DMS153 treated with DMSO at 0.1 percent for 48 hours (cell line): Measurements from ENCODE around the gene SLC6A16.
"Not testable (repeated sequence)": the region's sequence is repeated elsewhere in the genome, so short reads cannot be mapped to it uniquely, and the experiment has no call there.

ENCODE experiments used
- DNase-seq: peaks from one replicate; lab custom pipeline; 2025; ENCODE audit not compliant: unreplicated experiment; lab: John Stamatoyannopoulos, UW

The SLC6A16 gene

DNA sequence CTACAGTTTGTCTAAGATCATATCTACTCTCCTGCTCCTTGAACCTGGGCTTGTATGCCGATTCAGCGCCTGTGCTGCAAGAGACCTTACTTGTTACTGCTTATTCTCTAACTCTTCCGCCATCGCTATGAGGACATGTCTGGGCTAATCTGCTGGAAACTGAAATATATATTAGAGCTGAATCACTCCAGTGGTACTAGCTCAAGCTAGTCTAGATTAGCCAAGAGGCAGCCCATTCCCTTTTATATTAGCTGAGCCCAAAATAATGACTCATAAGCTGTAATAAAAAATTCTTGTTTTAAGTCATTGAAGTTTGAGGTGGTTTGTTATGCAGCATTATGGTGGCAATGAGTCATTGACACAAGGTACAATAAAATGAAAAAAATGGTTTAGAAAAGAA lies 52.8 kb downstream of the SLC6A16 start:
- DNase-seq = no peak

DNA sequence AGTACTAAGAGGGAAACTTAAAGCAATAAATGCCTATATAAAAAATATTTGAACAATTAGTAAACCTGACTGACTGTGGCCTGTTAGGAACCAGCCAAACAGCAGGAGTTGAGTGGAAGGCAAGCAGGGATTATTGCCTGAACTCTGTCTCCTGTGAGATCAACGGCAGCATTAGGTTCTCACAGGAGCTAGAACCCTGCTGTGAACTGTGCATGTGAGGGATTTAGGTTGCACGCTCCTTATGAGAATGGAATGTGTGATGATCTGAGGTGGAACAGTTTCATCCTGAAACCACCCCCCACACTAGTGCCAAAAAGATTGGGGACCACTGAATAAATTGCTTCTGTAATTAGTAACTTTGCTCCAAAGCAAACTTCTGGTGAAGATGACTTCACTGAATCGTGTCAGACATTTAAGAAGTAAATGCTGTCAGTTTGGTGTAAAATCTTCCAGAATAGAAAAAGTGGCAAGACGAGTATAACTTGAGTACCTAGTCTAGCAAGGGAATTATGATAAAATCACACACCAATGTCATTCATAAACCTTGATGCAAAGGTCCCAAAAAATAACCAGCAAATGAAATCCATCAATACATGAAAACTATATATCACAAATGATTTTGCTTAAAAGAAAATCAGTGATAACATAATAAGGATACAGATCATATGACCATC lies 53.8 kb downstream of the SLC6A16 start:
- no peak for DNase-seq

DNA sequence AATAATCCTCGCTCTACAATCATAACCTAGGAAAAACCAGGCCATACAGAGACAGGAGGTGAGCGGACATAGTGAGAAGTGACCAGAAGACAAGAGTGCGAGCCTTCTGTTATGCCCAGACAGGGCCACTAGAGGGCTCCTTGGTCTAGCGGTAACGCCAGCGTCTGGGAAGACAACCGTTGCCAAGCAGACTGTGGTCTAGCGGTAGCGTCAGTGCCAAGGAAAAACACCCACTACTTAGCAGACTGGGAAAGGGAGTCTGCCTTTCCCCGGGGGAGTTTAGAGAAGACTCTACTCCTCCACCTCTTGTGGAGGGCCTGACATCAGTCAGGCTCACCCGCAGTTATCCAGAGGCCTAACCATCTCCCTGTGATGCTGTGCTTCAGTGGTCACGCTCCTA lies 58.6 kb downstream of the SLC6A16 start:
- DNase-seq = not testable (repeated sequence)

DNA sequence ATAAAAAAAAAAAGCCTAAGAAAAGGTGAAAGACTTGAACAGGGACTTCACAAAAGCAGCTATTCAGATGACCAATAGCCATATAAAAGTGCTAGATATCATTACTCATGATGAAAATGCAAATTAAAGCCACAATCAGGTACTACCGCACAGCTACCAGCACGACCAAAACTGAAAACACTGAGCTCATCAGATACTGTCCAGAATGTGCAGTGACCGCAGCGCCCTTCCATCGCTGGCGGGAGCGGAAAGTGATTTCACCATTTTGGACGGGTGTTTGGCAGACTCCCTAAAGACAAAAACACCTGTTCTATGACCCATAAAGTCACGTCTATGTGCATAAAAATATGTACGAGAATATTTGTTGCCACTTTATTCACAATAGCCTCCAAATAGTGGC lies 60.7 kb downstream of the SLC6A16 start:
- no peak for DNase-seq

DNA sequence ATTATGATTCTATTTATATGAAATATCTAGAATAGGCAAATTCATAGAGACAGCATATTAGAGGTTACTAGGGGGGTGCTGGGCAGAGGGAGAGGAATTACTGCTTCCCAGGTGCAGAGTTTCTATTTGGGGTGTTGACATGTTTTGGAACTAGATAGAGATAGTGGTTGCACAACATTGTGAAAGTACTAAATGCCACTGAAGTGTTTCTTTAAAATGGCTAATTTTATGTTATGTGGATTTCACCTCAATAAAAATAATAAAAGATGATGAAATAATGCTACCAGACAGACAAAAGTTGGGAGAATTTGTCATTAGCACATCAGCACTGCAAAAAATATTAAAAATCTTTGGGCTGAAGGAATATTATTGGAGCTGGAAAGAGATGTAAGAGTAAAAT lies 63.4 kb downstream of the SLC6A16 start:
- DNase-seq = no peak

DNA sequence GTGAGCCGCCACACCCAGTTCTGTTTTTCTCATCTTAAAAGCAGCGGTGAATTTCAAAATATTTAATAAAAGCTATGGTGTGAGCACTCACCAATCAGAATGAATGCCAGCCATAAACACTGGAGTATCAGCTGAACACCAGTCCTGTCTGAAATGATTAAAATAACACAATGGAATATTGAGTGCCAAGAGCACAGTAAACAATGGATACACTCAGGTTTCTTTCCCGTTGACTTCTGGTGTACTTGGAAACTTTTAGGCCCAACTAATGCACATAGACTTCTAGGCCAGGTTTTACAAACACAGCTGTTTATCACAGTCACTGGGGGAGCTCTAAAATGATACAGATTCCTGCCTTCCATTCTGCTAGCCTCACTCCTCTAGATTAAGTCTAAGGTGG lies 68.3 kb downstream of the SLC6A16 start:
- DNase-seq = no peak

DNA sequence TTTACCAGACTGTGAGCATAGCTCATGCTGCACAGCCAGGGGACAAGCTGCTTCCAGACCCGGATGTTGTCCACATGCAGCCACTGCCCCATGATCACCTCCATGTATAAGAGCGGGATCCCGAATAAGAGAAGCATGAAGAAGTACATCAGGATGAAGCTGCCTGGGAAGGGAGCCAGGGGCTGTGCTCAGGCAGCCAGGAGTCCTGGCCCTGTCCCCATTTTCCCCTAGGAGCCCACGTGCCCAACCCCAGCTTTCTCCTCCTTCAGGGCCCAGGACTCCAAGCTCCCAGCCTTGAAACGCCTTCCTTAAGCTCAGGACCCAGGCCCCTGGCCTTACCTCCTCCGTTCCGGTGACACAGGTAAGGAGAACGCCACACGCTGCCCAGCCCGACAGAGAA lies 69.3 kb downstream of the SLC6A16 start:
- no peak for DNase-seq

DNA sequence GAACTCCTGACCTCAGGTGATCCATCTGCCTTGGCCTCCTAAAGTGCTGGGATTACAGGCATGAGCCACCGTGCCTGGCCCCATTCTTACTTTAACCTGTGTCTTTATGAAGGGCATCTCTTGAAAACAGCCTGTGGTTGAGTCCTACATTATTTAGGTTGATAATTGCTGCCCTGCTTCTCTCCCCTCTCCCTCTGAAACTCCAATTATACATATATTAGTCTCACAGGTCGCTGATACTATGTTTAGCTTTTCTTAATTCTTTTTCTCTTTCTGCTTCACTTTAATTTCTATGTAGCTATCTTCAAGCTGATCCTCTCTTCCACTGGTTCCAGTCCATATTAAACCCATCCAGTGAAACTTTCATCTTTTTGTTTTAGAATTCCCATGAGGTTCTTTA lies 75.1 kb downstream of the SLC6A16 start:
- no peak for DNase-seq

DNA sequence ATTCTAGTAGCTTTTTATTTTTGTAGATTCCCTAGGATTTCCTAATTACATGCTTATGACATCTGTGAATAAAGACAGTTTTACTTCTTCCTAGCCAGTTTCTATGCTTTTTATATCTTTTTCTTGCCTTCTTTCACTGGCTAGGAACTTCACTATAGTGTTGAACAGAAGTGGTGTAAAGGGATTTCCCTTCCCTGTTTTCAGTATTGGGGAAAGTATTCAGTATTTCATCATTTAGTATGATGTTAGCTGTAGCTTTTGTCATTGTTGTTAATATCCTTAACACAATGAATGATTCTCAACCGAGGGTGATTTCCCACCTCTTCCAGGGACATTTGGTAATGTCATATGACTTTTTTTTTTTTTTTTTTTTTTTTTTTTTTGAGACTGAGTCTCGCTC lies 77.3 kb downstream of the SLC6A16 start:
- no peak for DNase-seq

DNA sequence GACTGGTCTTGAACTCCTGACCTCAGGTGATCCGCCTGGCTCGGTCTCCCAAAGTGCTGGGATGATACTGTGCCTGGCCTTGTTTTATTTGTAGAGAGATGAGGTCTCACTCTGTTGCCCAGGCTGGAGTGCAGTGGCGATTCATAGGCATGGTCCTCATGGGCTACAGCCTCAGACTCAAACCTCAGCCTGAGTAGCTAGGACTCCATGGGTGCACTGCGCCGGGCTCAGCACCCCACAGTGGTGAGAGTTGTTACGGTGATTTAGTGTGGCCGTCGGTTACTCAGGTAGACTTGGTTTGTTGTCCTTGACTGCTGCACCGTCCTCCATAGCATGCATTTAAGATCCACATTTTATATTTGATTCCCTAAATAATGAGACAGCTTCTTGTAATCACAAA lies 80.7 kb downstream of the SLC6A16 start:
- no peak for DNase-seq

DNA sequence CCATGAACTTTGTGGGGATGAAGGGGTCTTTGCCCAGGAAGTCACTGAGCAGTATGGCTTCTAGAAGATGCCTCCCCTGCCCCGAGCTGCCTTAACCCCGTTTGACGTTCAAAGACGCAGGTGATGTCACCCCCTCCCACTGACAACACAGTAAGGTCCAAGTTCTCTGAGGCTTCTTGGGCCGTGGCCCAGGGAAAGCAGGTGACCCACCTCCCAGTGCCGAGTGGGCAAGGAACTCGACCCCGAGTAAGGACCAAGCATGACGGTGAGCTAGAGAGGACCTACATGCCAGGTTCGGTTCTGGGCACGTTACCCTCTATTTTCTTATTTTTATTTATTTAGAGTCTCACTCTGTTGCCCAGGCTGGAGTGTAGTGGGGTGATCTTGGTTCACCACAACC lies 81.3 kb downstream of the SLC6A16 start:
- no peak for DNase-seq

DNA sequence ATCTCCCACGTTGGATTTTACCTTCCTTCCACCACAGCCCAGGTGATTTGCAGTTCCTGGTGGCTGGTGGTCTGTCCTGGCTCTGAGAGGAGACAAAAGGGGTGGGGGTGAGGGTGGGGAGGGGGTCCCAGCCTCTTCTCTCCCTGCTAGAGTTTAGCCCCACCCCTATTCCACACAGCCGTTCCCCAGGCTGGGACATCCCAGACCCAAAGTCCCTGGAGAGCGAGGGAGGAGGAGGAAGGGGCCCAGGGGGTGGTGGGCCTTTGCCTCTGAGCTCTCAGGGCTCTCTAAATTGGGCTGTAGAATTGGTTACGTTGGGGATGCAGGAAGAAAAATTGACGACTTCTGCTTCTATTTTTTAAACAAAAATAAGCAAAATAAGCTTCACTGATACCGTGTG lies 81.9 kb downstream of the SLC6A16 start:
- no peak for DNase-seq

DNA sequence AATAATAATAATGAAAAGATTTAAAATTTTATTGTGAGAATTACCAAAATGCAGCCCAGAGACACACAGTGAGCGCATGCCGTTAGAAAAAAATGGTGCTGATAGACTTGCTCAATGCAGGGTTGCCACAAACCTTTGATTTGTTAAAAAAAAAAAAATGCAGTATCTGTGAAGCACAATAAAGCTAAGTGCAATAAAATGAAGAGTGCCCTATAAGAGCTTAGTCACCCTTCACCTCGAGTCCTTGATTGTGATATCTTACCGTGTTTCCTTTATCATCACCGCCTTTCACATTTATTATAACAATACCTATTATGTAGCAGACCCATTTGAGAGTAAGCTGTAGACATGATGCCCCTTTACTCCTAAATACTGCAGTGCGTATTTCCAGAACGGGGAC lies 83.2 kb downstream of the SLC6A16 start:
- no peak for DNase-seq
